Measurements from ENCODE around the gene ITM2C. TPM values are rescaled to one million over a fixed set of nuclear protein-coding genes. Genes with fewer than 3 reads are reported as not detected.

Gene ITM2C
- total and polyA plus RNA-seq, 9 of the 15 experiments (the other 6 are each of a cell fraction or from before 2014, with no cell fraction given) = 0.49 to 58.8 (median 21.5) TPM

DNA sequence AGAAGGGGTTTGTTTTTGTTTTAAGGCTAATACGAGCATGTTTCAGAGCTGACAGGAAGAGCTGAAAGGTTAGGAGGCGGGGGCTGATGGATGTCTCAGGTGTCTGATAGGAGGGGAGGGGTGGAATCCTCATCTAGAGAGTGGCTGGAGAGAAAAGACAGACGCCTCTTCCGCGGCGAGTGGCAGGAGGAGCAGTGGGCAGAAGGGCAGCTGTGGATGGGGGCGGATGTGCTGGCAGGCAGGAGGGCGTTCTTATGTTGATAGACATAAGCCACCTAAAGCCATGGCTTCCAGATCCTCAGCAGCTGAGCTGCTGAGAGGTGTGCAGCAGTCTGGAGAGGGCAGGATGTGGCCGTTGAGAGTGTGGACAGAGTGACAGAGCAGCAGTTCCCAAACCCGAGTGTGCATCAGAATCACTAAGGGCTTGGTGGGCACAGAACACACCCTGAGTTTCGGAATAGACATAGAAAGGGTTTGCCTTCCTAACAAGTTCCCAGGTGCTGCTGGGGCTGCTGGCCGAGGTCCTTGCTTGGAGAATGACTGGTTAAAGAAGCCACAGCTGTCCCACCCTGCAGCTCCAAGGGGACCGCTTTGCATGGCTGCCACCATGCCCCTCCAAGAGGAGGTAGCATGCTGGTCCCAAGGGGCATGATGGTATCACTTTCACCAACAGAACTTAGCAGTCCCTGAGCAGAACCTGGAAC is 3.0 kb upstream of the ITM2C start (continued):
- TF ChIP-seq, protein P1, sequence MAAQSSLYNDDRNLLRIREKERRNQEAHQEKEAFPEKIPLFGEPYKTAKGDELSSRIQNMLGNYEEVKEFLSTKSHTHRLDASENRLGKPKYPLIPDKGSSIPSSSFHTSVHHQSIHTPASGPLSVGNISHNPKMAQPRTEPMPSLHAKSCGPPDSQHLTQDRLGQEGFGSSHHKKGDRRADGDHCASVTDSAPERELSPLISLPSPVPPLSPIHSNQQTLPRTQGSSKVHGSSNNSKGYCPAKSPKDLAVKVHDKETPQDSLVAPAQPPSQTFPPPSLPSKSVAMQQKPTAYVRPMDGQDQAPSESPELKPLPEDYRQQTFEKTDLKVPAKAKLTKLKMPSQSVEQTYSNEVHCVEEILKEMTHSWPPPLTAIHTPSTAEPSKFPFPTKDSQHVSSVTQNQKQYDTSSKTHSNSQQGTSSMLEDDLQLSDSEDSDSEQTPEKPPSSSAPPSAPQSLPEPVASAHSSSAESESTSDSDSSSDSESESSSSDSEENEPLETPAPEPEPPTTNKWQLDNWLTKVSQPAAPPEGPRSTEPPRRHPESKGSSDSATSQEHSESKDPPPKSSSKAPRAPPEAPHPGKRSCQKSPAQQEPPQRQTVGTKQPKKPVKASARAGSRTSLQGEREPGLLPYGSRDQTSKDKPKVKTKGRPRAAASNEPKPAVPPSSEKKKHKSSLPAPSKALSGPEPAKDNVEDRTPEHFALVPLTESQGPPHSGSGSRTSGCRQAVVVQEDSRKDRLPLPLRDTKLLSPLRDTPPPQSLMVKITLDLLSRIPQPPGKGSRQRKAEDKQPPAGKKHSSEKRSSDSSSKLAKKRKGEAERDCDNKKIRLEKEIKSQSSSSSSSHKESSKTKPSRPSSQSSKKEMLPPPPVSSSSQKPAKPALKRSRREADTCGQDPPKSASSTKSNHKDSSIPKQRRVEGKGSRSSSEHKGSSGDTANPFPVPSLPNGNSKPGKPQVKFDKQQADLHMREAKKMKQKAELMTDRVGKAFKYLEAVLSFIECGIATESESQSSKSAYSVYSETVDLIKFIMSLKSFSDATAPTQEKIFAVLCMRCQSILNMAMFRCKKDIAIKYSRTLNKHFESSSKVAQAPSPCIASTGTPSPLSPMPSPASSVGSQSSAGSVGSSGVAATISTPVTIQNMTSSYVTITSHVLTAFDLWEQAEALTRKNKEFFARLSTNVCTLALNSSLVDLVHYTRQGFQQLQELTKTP (IDR thresholded peaks at IDR 0.05; ENCODE audit: low read depth in 1 of 2, partially characterized antibody in 2 of 2) = no peak
- TF ChIP-seq TCF3 (CRISPR knock-in tag; IDR thresholded peaks at IDR 0.05) (no peak), RFX7 (CRISPR knock-in tag; IDR thresholded peaks at IDR 0.05) (no peak), ZNF444 (CRISPR knock-in tag; IDR thresholded peaks at IDR 0.05) (no peak), NFYB (IDR thresholded peaks at IDR 0.05; ENCODE audit: extremely low read depth, insufficient read length) (no peak), HNRNPLL (IDR thresholded peaks at IDR 0.05; ENCODE audit: low read depth, low read length, poor library complexity, severe bottlenecking) (no peak)
- TF ChIP-seq, protein P2, sequence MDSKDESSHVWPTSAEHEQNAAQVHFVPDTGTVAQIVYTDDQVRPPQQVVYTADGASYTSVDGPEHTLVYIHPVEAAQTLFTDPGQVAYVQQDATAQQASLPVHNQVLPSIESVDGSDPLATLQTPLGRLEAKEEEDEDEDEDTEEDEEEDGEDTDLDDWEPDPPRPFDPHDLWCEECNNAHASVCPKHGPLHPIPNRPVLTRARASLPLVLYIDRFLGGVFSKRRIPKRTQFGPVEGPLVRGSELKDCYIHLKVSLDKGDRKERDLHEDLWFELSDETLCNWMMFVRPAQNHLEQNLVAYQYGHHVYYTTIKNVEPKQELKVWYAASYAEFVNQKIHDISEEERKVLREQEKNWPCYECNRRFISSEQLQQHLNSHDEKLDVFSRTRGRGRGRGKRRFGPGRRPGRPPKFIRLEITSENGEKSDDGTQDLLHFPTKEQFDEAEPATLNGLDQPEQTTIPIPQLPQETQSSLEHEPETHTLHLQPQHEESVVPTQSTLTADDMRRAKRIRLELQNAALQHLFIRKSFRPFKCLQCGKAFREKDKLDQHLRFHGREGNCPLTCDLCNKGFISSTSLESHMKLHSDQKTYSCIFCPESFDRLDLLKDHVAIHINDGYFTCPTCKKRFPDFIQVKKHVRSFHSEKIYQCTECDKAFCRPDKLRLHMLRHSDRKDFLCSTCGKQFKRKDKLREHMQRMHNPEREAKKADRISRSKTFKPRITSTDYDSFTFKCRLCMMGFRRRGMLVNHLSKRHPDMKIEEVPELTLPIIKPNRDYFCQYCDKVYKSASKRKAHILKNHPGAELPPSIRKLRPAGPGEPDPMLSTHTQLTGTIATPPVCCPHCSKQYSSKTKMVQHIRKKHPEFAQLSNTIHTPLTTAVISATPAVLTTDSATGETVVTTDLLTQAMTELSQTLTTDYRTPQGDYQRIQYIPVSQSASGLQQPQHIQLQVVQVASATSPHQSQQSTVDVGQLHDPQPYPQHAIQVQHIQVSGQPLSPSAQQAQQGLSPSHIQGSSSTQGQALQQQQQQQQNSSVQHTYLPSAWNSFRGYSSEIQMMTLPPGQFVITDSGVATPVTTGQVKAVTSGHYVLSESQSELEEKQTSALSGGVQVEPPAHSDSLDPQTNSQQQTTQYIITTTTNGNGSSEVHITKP (IDR thresholded peaks at IDR 0.05; ENCODE audit: partially characterized antibody) = no peak
